ENCODE results near the gene CCDC102A.

The CCDC102A gene

GRCh38 chr16:57462978-57463362, 73.4 kb downstream of the CCDC102A start:
- in situ Hi-C loops (cut with MboI; ENCODE audit: low sequenced_read_pairs): no loop called here

DNA sequence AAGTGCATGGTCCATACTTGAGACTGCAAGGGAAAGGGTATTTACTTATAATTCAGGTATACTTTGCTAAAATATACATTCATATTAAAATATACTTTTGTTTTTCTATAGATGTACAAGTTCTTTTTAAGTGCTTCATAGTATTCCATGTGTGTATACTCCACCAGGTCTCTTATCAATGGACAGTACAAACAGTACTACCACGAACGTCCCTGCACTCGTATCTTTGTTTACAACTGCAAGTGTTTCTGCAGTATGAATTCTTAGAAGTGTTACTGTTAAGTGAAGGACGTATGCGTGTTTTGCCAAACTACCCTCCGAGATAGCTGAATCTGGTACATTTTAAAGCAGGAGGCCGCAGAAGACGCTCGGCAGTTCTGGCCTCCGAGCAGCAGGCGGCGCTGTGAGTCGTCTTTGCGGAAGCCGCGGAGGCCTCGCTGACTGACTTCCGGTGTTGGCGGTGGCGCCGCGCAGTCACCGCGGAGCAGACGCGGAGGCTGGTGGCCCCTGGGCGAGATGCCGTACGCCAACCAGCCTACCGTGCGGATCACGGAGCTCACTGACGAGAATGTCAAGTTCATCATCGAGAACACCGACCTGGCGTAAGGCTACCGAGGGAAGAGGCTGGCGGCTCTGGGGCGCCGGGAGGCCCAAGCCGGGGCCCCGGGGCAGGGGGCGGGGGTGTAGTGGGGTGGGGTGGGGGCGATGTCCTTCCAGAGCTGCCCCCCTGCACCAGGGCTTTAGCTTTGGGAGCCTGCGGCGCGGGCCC, 74.0 kb downstream of the CCDC102A start, which contains the start of gene POLR2C:
POLR2C (plus strand) TSS at position 471 of the 769 bp plus-strand sequence; CDS start at position 517, 46 bp downstream.
- in situ Hi-C loops (cut with MboI; ENCODE audit: low sequenced_read_pairs): no loop called here
